Fibroblast of skin of right biceps (primary cell): Measurements from ENCODE around the gene CGN.

Experiments
- DNase-seq: peaks from one replicate; pipeline ENCODE4 v3.0.0-alpha.2; 2013

CGN gene

DNA sequence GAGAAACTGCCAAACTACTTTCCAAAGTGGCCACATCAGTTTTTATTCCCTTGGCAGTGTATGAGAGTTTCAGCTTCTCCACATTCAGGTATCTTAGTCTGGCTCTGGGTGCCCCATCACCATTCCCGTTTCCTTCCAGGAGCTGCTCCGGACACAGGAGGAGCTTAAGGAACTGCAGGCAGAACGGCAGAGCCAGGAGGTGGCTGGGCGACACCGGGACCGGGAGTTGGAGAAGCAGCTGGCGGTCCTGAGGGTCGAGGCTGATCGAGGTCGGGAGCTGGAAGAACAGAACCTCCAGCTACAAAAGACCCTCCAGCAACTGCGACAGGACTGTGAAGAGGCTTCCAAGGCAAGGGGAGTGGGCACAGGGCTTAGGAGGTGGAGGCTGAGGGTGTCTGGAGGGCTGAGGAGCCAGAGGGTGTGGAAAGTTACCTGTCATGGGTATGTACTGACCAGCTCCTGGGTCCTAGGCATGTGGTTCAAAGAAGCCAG, 18.1 kb downstream of the CGN start:
- no peak for DNase-seq

- no peak for DNase-seq
Observed at GRCh38 chr1:151529781-151530180, 18.6 kb downstream of the CGN start.

DNA sequence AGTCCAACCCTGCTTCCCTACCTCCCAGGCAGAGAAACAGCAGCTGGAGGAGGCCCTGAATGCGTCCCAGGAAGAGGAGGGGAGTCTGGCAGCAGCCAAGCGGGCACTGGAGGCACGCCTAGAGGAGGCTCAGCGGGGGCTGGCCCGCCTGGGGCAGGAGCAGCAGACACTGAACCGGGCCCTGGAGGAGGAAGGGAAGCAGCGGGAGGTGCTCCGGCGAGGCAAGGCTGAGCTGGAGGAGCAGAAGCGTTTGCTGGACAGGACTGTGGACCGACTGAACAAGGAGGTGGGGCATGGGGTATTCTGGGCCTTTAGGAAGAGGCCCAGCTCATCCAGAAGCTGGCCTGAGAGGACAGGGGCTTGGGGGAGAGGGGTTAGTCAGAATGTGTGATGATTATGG, 19.3 kb downstream of the CGN start:
- no peak for DNase-seq

GRCh38 chr1:151533870-151534269, 22.7 kb downstream of the CGN start:
- DNase-seq, result no peak

DNA sequence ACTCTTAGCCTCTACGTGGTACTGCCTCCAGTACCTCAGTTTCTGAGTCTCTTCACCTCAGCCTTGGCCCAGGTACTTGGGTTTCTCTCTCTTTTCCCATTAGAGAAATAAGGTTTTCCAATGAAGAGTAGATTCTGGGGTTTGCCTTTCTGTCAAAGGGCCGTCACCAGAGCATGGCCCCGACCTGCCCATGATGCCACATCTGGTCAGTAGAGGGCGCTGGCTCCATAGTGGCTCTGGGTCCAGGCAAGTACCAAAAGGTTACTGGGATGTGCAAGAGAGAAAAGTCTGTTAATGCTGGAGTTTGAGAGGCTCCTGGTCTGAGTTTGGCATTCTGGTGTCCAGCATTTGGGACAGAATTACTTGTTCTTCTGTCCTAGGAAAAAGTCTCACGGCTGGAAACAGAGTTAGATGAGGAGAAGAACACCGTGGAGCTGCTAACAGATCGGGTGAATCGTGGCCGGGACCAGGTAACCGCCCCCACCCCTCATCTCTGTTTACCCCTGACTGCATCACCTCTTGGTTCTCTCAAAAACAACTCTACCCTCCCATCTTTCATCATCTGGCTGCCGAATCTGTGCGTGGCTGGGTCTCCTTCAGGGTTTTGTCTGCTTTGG, 23.6 kb downstream of the CGN start:
- peak; percentile 66 for DNase-seq

- DNase-seq, result peak; percentile 61
Observed at GRCh38 chr1:151535326-151536271, 24.4 kb downstream of the CGN start.

DNA sequence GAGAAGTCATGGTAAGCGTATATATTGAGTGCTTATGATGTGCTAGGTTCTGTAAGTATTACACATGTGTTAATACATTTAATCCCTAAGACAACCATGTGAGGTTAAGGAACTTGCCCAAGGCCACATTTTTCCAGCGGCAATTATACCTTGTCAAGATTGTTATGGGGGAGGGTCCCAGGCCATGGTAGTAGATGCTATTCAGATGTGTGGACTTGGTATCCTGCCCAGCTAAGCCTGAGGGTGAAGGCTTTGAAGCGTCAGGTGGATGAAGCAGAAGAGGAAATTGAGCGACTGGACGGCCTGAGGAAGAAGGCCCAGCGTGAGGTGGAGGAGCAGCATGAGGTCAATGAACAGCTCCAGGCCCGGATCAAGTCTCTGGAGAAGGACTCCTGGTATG, 25.3 kb downstream of the CGN start:
- no peak for DNase-seq

DNA sequence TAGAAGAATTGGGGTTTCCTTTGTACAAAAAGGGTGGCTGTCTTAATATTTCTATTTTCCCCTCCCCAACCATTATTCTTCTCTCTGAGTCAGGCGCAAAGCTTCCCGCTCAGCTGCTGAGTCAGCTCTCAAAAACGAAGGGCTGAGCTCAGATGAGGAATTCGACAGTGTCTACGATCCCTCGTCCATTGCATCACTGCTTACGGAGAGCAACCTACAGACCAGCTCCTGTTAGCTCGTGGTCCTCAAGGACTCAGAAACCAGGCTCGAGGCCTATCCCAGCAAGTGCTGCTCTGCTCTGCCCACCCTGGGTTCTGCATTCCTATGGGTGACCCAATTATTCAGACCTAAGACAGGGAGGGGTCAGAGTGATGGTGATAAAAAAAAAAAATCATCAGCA, 25.9 kb downstream of the CGN start:
- peak; percentile 97 for DNase-seq

GRCh38 chr1:151539321-151540020, 28.3 kb downstream of the CGN start:
- peak; percentile 90 for DNase-seq

DNA sequence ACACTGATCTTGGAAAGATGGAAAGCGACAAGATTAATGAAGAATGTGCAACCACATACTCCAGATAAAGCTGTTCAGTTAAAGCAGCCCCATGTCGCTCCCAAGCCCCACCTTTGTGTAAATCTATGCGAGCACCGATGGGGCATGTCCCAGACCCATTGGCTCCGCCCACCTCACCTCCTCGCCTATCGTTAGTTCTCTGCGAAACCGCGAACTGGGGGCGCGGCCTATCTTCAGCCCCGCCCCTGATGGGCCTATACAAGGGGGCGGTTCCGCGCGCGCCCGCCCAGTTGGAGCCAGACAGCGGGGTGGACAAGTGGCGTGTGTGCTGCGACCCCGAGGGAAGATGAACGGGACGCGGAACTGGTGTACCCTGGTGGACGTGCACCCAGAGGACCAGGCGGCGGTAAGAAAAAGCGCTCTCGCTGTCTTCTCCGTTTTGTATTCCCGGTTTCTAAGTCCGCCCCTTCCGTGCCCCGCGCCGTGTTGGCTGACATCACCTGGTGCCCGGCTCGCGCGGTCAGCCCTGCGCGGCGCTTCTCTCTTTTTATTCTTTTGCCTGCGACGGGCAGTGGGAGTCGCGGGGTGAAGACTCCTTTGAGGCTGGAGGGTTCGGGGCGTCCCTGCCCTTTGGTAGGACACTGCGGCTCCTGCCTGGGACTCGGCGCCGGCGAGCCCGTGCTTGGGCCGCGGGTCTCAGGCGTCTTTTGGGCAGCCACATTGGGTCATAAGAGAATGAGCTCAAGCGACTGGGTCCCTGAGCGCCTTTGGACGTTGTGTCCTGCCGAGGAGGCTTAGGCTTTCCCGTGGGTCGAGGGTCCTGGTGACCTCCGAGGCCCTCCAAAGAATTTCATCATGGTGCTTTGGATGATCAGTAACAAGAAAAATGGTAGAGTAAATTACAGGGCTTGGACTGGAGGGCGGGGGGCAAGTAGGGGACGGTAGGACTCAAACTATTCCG, 29.1 kb downstream of the CGN start, which contains the start of gene TUFT1:
TUFT1 (plus strand) TSS at position 289 of the 961 bp plus-strand sequence; CDS start at position 347, 58 bp downstream.
- DNase-seq, result peak; percentile 92

DNA sequence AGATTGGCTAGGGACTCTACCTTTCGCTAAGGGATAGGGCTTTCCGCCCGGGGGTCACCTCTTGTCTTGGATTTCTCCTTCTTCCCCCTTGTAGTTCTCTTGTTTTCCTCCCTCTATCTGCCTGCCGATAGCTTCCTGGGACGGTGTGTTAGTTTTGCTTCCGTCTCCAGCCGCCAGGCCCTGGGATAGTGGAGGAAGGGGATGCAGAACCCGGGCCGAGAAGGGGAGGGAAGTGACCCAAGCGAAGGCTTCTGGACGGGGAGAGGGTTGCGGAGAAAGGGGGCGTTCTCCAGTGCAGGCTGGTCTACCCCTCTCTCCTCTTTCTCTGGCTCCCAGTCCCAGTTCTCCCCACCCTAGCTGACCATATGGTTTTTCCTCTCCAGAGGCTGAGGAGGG, 29.8 kb downstream of the CGN start:
- DNase-seq, result no peak

DNA sequence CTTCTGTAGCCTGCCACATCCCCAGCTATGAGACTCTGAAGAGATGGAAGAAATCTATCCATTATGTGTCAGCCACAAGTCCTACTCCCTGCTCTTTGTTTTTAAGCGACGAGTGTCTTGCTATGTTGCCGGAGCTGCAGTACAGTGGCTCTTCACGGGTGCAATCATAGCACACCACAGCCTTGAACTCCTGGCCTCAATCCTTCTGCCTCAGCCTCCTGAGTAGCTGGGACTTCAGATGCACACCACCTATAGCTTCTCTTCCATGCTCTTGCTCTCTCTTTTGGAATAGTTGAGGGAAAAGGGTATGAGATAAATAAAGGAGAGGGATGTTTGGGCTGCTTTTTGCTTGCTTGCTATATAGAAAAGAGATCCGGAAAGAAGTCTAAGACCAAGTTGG, 30.6 kb downstream of the CGN start:
- no peak for DNase-seq

DNA sequence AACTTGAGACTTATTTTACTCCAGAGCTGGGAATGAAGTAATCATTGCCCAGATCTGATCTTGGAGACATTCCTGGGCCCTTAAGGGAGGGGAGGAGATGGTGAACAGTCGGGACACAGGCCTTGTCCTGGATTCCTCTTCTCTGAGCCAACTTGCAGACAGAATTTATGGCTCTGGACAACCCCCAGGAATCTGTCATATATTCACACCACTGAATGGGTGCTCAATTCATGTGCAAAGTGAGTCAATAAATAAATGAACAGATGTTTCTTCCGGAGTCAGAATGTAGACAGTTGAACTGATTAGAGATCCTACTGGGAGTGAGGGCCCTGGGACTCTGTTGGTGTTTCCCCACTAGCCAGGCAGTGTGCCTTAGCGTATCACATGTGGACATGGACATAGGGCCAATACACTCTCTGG, 31.5 kb downstream of the CGN start:
- DNase-seq, result peak; percentile 97

DNA sequence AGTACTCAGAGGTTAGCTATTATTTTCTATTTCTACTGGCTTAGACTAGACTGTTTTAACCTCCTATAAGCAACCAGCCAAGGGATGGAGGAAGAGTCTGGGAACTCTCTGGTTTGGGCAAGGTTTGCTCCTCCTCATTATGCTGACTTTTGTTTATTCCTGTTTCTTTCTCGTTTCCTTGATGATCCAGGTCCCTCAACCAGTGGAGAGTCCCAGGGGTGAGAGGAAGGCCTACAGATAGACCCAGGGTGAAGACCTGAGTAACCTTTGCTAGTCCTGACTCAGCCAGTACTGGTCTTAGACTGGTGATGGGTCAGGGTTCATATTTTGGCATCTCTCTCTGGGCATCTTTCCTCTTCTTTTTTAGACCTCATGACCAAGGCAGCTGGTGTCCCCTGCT, 34.4 kb downstream of the CGN start:
- DNase-seq, result no peak

DNA sequence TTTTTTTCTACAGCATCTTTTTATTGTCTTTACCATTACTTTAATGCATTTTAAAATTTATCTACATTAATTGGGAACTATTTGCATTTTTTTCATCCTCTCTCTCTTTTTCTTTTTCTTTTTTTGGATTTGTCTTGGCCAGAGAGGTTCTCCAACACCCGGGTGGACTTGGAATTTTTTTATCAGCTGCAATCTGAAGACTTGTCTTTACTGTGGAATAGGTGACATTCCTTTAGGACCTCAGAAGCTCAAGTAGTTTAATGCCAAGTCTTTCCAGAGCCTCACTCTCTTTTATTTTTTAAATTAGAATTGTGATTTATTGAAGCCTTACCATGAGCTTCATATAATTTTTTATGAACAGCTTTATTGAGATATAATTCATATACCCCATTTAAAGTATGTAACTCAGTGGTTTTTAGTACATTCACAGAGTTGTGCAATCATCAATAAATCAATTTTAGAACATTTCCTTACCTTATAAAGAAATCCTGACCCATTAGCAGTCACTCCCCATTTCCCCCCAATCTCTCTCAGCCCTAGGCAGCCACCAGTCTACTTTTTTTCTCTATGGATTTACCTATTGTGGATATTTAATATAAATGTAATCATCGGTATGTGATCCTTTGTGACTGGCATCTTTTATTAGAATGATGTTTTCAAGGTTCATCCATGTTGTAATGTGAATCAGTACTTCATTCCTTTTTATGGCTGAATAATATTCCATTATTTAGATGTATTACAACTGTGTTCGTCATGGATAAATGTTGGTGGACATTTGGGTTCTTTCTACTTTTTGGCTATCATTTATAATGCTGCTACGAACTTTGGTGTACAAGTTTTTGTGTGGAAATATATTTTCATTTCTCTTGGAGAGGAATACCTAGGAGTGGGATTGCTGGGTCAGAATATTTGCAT, 35.1 kb downstream of the CGN start:
- DNase-seq, result no peak

- peak; percentile 96 for DNase-seq
Observed at GRCh38 chr1:151547119-151547899, 36.1 kb downstream of the CGN start.

GRCh38 chr1:151547900-151548230, 36.7 kb downstream of the CGN start:
- DNase-seq, result no peak

GRCh38 chr1:151549199-151549598, 38.0 kb downstream of the CGN start:
- DNase-seq, result no peak

DNA sequence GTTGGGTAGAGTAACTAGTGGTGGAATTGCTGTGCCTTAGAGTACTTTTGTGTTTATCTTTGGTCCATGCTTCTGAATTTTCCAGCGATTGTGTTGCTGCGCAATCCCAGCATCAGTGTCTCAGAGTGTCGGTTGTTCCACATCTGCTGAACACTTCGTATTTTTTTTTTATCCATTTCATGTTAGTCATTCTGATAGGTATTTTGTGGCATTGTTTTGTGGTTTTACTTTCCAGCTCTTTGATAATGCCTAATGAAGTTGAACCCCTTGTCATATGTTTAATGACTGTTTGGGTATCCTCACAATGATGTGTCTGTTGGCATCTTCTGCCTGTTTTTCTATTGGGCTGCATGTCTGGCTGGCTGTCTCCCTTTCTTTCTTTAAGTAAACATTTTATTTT, 42.5 kb downstream of the CGN start:
- peak; percentile 62 for DNase-seq

GRCh38 chr1:151556052-151556451, 44.9 kb downstream of the CGN start:
- DNase-seq, result no peak
